Right lobe of liver (tissue), 6 donors: ENCODE measurements around the gene CACNA1E. TPM values are rescaled to one million over a fixed set of nuclear protein-coding genes. Genes with fewer than 3 reads are reported as not detected.

ENCODE experiments used
- ATAC-seq, 4 donors: fragments of 200-7000 bp; cut with Tn5 transposase; one replicate each; pipeline ENCODE4 v1.9.1; 2020; ENCODE audit warnings: mild to moderate bottlenecking in 4 of 4, moderate library complexity in 4 of 4
- DNase-seq, 3 donors: peaks; one replicate each; pipeline ENCODE4 v3.0.0-alpha.2; 2020
- H3K27ac ChIP-seq, 3 donors: fragments of 200-600 bp; one replicate each; pipeline ENCODE4 v1.8.0; 2022
- H3K27me3 ChIP-seq, 2 donors: fragments of 200-600 bp; one replicate each; pipeline ENCODE4 v1.8.0; 2022
- H3K36me3 ChIP-seq, 4 donors: fragments of 200-600 bp; sonication (generic) in 1 of 4; one replicate each; pipeline versions ENCODE4 v1.5.1 to v1.8.0; 2017 to 2022; ENCODE audit warnings: control low read depth in 1 of 4
- H3K4me1 ChIP-seq, 4 donors: fragments of 200-600 bp; sonication (generic) in 1 of 4; one replicate each; pipeline versions ENCODE4 v1.5.1 to v1.8.0; 2017 to 2022; ENCODE audit warnings: control low read depth in 1 of 4
- H3K4me3 ChIP-seq, 3 donors: fragments of 200-600 bp; one replicate each; pipeline ENCODE4 v1.8.0; 2022
- H3K9me3 ChIP-seq, 4 donors: fragments of 200-600 bp; sonication (generic) in 1 of 4; one replicate each; pipeline versions ENCODE4 v1.5.1 to v1.8.0; 2017 to 2022; ENCODE audit warnings: control low read depth in 1 of 4
- CTCF ChIP-seq, 4 donors: fragments of 200-600 bp in 3 of 4; fragments of 450-650 bp in 1 of 4; IDR thresholded peaks; one replicate each; pipeline versions ENCODE4 v1.5.1 to v1.8.0; 2016 to 2022; ENCODE audit warnings: antibody characterized with exemption in 4 of 4, mild to moderate bottlenecking in 2 of 4
- POLR2A ChIP-seq: fragments of 450-650 bp; IDR thresholded peaks from one replicate; pipeline ENCODE4 v1.6.1; 2017; ENCODE audit warnings: antibody characterized with exemption, mild to moderate bottlenecking
- WGBS: methylation state at CpG from one replicate; pipeline ENCODE4 v1.1.6; 2018; ENCODE audit warnings: low coverage, low lambda C conversion rate; ENCODE audit not compliant: insufficient coverage; ENCODE audit errors: missing lambda C conversion rate; 5-methylcytosine and 5-hydroxymethylcytosine counted together
- intact Hi-C, 2 donors: fragments of 100-400 bp; cut with DNase I; formaldehyde crosslinking; loops; one replicate each; pipeline versions ENCODE4 v1.11.2 to v1.14.1; 2022
- total RNA-seq, 6 experiments: library from RNA; depleted of rRNA in 2 of 6; stranded (reverse); fragments of >200 nt in 2 of 6; fragmentation: NEBNext Ultra II Directional in 3 of 6; extraction: Animal tissue kit (Norgen Biotek cat#: 25700) in 3 of 6; gene quantifications; one replicate each; pipeline versions ENCODE4 v1.1.0 to v1.2.4, GENCODE V29; 2016 to 2023
- donor health status: DM: no; HTN: yes; CAD: no.
- donor health status: DM: no; HTN: no; CAD: no.
- donor health status: DM: no; HTN: no; CAD: no.
- donor health status: DM: no; HTN: yes; CAD: no.
- donor health status: DM: no; HTN: yes; CAD: no.

The CACNA1E gene
- total RNA-seq, 6 experiments from 2014 or later, result 0.05 to 0.09 (median 0.06) TPM; not detected in 2

GRCh38 chr1:181712711-181713110 lies 229.4 kb downstream of the CACNA1E start:
- WGBS, result 65% methylated on average over 8 of the region's 9 CpGs
- no peak for ATAC-seq
- no peak for TF ChIP-seq POLR2A
- no peak for TF ChIP-seq CTCF (IDR thresholded peaks at IDR 0.05)

DNA sequence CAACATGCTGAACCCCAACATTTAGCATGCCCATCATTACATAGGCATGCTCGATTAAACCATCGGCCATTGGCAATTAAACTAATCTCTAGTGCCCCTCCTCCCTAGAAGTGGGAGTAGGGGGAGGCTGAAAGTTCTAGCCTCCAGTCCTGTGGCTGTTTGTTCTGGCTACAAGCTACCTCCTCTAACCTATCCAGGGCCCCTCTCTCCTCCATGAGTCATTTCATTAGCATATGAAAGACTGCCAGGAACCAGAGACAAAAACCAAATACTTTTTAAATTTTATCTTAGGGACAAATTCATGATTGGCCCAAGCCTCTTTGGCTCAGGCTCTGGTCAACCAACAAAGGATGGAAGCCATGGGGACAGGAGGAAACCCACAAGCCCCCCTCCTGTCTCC lies 231.1 kb downstream of the CACNA1E start:
- no CpG with 5 or more reads among the region's 2 CpGs for WGBS
- ATAC-seq, result no peak
- TF ChIP-seq POLR2A (no peak), CTCF (IDR thresholded peaks at IDR 0.05) (no peak)

More at GRCh38 chr1:181712711-181713110, 229.4 kb downstream of the CACNA1E start:
- no peak for DNase-seq
- Histone ChIP-seq H3K9me3 (no peaks in the 10 kb centered on the region), H3K4me3 (no peak overlapping the region), H3K36me3 (no peaks in the 10 kb centered on the region), H3K27ac (no peak overlapping the region), H3K27me3 (no peaks in the 10 kb centered on the region), H3K4me1 (no peaks in the 10 kb centered on the region)
- intact Hi-C loops, result no loop called here

DNA sequence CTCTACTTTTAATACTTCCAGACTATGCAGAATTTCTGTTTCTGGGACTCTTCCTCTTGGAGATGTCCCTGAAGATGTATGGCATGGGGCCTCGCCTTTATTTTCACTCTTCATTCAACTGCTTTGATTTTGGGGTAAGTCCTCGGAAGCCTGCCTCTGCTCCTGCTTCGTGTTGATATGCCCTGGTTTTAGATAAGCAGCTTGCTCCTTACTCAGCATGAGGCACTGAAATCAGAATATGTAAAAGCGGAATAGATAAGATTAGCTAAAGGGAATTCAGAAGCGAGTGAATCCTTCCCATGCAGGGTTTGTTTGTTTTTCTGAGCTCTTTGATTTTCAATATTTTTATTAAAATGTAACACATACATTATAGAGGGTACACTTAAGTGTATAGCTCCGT lies 234.7 kb downstream of the CACNA1E start:
- no peaks in the 10 kb centered on the region for H3K27me3 ChIP-seq
- TF ChIP-seq POLR2A (no peak), CTCF (IDR thresholded peaks at IDR 0.05) (no peak)
- intact Hi-C loops, result no loop called here
- H3K36me3 ChIP-seq, result no peaks in the 10 kb centered on the region
- no peak for DNase-seq
- 27% methylated on average over 6 of the region's 6 CpGs for WGBS
- H3K27ac ChIP-seq, result no peak overlapping the region
- H3K9me3 ChIP-seq, result no peaks in the 10 kb centered on the region
- ATAC-seq, result no peak
- no peak overlapping the region for H3K4me3 ChIP-seq
- no peaks in the 10 kb centered on the region for H3K4me1 ChIP-seq

More for the DNA sequence above, 231.1 kb downstream of the CACNA1E start:
- DNase-seq, result no peak
- no peaks in the 10 kb centered on the region for H3K27me3 ChIP-seq
- H3K27ac ChIP-seq, result no peak overlapping the region
- intact Hi-C loops, result no loop called here
- H3K4me1 ChIP-seq, result no peaks in the 10 kb centered on the region
- no peak overlapping the region for H3K4me3 ChIP-seq
- H3K9me3 ChIP-seq, result no peaks in the 10 kb centered on the region
- no peaks in the 10 kb centered on the region for H3K36me3 ChIP-seq

GRCh38 chr1:181726320-181727012 lies 243.1 kb downstream of the CACNA1E start:
- no peak for ATAC-seq
- Histone ChIP-seq H3K9me3 (no peaks in the 10 kb centered on the region), H3K4me3 (no peak overlapping the region), H3K27ac (no peak overlapping the region), H3K36me3 (no peaks in the 10 kb centered on the region), H3K27me3 (no peaks in the 10 kb centered on the region), H3K4me1 (no peaks in the 10 kb centered on the region)
- DNase-seq, result no peak
- TF ChIP-seq CTCF (IDR thresholded peaks at IDR 0.05), result no peak
- no peak for TF ChIP-seq POLR2A
- WGBS, result 23% methylated on average over 4 of the region's 4 CpGs
- intact Hi-C loops, result no loop called here
